DOHH2 (cell line): ENCODE data around the gene TMEFF2.

ENCODE experiments used
- H3F3A ChIP-seq: fragments of 200-600 bp; sonication (generic), shearing (Covaris generic); 2 replicates; pipeline ENCODE4 v1.6.0; 2016; ENCODE audit warnings: antibody characterized with exemption, mild to moderate bottlenecking; ENCODE audit not compliant: control insufficient read depth, insufficient read depth
- H3K27ac ChIP-seq: fragments of 200-600 bp; sonication (generic); 2 replicates; pipeline ENCODE4 v1.5.1; 2014; ENCODE audit warnings: low read depth, mild to moderate bottlenecking, low read length, moderate library complexity
- H3K27me3 ChIP-seq: fragments of 200-600 bp; sonication (generic); 2 replicates; pipeline ENCODE4 v1.6.1; 2014; ENCODE audit warnings: mild to moderate bottlenecking, low read length, mixed read lengths; ENCODE audit not compliant: control insufficient read depth
- H3K36me3 ChIP-seq: fragments of 200-600 bp; sonication (generic); 2 replicates; pipeline ENCODE4 v1.6.1; 2014; ENCODE audit warnings: mild to moderate bottlenecking, low read length, moderate library complexity, mixed read lengths; ENCODE audit not compliant: control insufficient read depth
- H3K4me1 ChIP-seq: fragments of 200-600 bp; sonication (generic); 2 replicates; pipeline ENCODE4 v1.6.1; 2014; ENCODE audit warnings: mild to moderate bottlenecking, low read length, mixed read lengths; ENCODE audit not compliant: control insufficient read depth
- H3K4me2 ChIP-seq: fragments of 200-600 bp; sonication (generic); 2 replicates; pipeline ENCODE4 v1.6.0; 2014; ENCODE audit warnings: mild to moderate bottlenecking, low read length, moderate library complexity
- H3K4me3 ChIP-seq: fragments of 200-600 bp; sonication (generic); 2 replicates; pipeline ENCODE4 v1.5.1; 2014; ENCODE audit warnings: mild to moderate bottlenecking, low read length, mixed read lengths
- H3K79me2 ChIP-seq: fragments of 200-600 bp; sonication (generic); 2 replicates; pipeline ENCODE4 v1.6.1; 2014; ENCODE audit warnings: mild to moderate bottlenecking, low read length, mixed read lengths; ENCODE audit not compliant: control insufficient read depth
- H3K9me2 ChIP-seq: fragments of 200-600 bp; sonication (generic); replicated peaks from 2 replicates; pipeline ENCODE4 v1.6.1; 2014; ENCODE audit warnings: mild to moderate bottlenecking, low read length, mixed read lengths; ENCODE audit not compliant: control insufficient read depth
- H3K9me3 ChIP-seq: fragments of 200-600 bp; sonication (generic); 2 replicates; pipeline ENCODE4 v1.6.1; 2014; ENCODE audit warnings: antibody characterized with exemption, low read length, mixed read lengths; ENCODE audit not compliant: control insufficient read depth, insufficient read depth
- H4K20me1 ChIP-seq: fragments of 200-600 bp; sonication (generic); 2 replicates; pipeline ENCODE4 v1.6.0; 2014; ENCODE audit warnings: low read depth, mild to moderate bottlenecking, antibody characterized with exemption, low read length, moderate library complexity; ENCODE audit not compliant: control insufficient read depth, insufficient read depth
- EZH2phosphoT487 ChIP-seq: fragments of 200-600 bp; sonication (generic); IDR thresholded peaks from 2 replicates; pipeline ENCODE4 v1.6.1; 2017; ENCODE audit warnings: borderline replicate concordance, mild to moderate bottlenecking, antibody characterized with exemption, low read length, moderate library complexity, mixed read lengths
- TF ChIP-seq, protein P1 (sequence below): fragments of 200-600 bp; sonication (generic); IDR thresholded peaks from one replicate; pipeline ENCODE4 v1.5.1; 2014; ENCODE audit warnings: antibody characterized with exemption, mild to moderate bottlenecking, low read depth, low read length; ENCODE audit not compliant: poor library complexity, severe bottlenecking

The TMEFF2 gene

DNA sequence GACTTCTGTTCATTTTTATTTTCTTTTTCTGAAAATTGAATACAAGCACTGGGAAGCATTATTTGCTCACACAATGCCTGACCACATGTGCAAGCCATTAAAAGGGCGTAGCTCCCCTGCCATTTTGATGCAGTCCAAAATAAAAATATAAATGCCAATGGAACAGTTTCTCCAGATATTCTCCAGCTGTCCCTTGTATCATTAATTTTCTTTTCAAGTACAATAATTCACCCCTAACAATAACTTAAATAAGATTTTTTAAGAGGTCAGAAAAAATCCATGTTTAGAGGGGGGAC, 168.0 kb downstream of the TMEFF2 start:
- no peak overlapping the region for H3K27ac ChIP-seq
- no peaks in the 10 kb centered on the region for H3K27me3 ChIP-seq
- no peak overlapping the region for H3K4me2 ChIP-seq
- no peaks in the 10 kb centered on the region for H3K4me1 ChIP-seq
- no peaks in the 10 kb centered on the region for H3K9me2 ChIP-seq
- no peaks in the 10 kb centered on the region for H4K20me1 ChIP-seq
- no peaks in the 10 kb centered on the region for H3K36me3 ChIP-seq
- no peaks in the 10 kb centered on the region for H3F3A ChIP-seq
- H3K4me3 ChIP-seq, result no peak overlapping the region
- H3K9me3 ChIP-seq, result no peaks in the 10 kb centered on the region
- H3K79me2 ChIP-seq, result no peaks in the 10 kb centered on the region
- TF ChIP-seq, protein P1, sequence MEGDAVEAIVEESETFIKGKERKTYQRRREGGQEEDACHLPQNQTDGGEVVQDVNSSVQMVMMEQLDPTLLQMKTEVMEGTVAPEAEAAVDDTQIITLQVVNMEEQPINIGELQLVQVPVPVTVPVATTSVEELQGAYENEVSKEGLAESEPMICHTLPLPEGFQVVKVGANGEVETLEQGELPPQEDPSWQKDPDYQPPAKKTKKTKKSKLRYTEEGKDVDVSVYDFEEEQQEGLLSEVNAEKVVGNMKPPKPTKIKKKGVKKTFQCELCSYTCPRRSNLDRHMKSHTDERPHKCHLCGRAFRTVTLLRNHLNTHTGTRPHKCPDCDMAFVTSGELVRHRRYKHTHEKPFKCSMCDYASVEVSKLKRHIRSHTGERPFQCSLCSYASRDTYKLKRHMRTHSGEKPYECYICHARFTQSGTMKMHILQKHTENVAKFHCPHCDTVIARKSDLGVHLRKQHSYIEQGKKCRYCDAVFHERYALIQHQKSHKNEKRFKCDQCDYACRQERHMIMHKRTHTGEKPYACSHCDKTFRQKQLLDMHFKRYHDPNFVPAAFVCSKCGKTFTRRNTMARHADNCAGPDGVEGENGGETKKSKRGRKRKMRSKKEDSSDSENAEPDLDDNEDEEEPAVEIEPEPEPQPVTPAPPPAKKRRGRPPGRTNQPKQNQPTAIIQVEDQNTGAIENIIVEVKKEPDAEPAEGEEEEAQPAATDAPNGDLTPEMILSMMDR, result no peak
- no peak for TF ChIP-seq EZH2phosphoT487

- TF ChIP-seq, protein P1, result no peak
- no peak for TF ChIP-seq EZH2phosphoT487
- H3K27ac ChIP-seq, result no peak overlapping the region
These were observed 168.5 kb downstream of the TMEFF2 start for GRCh38 chr2:192026059-192026824.

DNA sequence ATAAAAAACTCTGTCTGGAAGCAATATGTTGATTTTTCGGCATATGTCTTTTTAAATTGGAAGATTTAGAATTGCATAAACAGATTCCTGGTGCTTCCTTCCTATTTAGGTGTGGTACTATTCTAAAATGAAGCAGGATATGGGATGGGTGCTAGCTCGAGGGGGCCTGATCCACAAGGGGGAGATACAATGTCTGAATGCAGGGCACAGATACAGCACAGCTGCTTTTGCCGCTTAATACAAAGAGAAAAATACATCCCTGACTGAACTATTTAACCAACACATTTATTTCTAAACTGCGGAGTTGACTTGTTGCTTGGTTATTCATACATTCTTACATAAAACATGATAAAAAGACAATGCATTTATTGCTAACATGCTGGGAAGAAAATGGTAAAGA, 169.1 kb downstream of the TMEFF2 start:
- no peaks in the 10 kb centered on the region for H3F3A ChIP-seq
- H3K79me2 ChIP-seq, result no peaks in the 10 kb centered on the region
- no peak overlapping the region for H3K4me2 ChIP-seq
- no peak overlapping the region for H3K27ac ChIP-seq
- H3K9me3 ChIP-seq, result no peaks in the 10 kb centered on the region
- no peaks in the 10 kb centered on the region for H4K20me1 ChIP-seq
- H3K36me3 ChIP-seq, result no peaks in the 10 kb centered on the region
- no peaks in the 10 kb centered on the region for H3K4me1 ChIP-seq
- H3K27me3 ChIP-seq, result no peaks in the 10 kb centered on the region
- TF ChIP-seq, protein P1, result no peak
- TF ChIP-seq EZH2phosphoT487, result no peak
- H3K4me3 ChIP-seq, result no peak overlapping the region
- no peaks in the 10 kb centered on the region for H3K9me2 ChIP-seq

More at GRCh38 chr2:192026059-192026824, 168.5 kb downstream of the TMEFF2 start:
- Histone ChIP-seq H3K27me3 (no peaks in the 10 kb centered on the region), H3K79me2 (no peaks in the 10 kb centered on the region), H3K36me3 (no peaks in the 10 kb centered on the region), H3K4me1 (no peaks in the 10 kb centered on the region), H3K9me2 (no peaks in the 10 kb centered on the region), H3K9me3 (no peaks in the 10 kb centered on the region), H3K4me3 (no peak overlapping the region), H3F3A (no peaks in the 10 kb centered on the region), H4K20me1 (no peaks in the 10 kb centered on the region), H3K4me2 (no peak overlapping the region)
